H9 (cell line): Measurements from ENCODE around the gene CNNM2. TPM values are rescaled to one million over a fixed set of nuclear protein-coding genes. Genes with fewer than 3 reads are reported as not detected.
A peak's percentile ranks its signal among the peaks of the same experiment; 100 is the strongest.

Source experiments
- DNase-seq: peaks from one replicate; pipeline ENCODE4 v3.0.0-alpha.2; 2017
- H2AFZ ChIP-seq: one replicate; pipeline ENCODE4 v1.6.1; 2013; ENCODE audit warnings: mild to moderate bottlenecking, low read length, control low read depth, moderate library complexity
- H2AK5ac ChIP-seq: 2 replicates; pipeline ENCODE4 v1.6.1; 2013; ENCODE audit warnings: low read length, control low read depth, mixed read lengths; ENCODE audit not compliant: insufficient read length
- H2BK120ac ChIP-seq: one replicate; pipeline ENCODE4 v1.6.1; 2013; ENCODE audit warnings: low read depth, mild to moderate bottlenecking, low read length, control low read depth, inconsistent platforms; ENCODE audit not compliant: poor library complexity, severe bottlenecking
- H2BK12ac ChIP-seq: 2 replicates; pipeline ENCODE4 v1.6.1; 2013; ENCODE audit warnings: low read length, control low read depth, mixed read lengths, low read depth; ENCODE audit not compliant: insufficient read length
- H2BK15ac ChIP-seq: 2 replicates; pipeline ENCODE4 v1.6.1; 2013; ENCODE audit warnings: low read depth, low read length, control low read depth
- H2BK20ac ChIP-seq: one replicate; pipeline ENCODE4 v1.6.1; 2013; ENCODE audit warnings: low read depth, mild to moderate bottlenecking, low read length, control low read depth, inconsistent platforms; ENCODE audit not compliant: poor library complexity, severe bottlenecking
- H2BK5ac ChIP-seq: 2 replicates; pipeline ENCODE4 v1.6.1; 2013; ENCODE audit warnings: low read length, control low read depth, mixed read lengths; ENCODE audit not compliant: insufficient read length
- H3K14ac ChIP-seq: 2 replicates; pipeline ENCODE4 v1.6.1; 2013; ENCODE audit warnings: low read length, control low read depth; ENCODE audit not compliant: insufficient read depth
- H3K18ac ChIP-seq: 2 replicates; pipeline ENCODE4 v1.6.1; 2013; ENCODE audit warnings: low read depth, mild to moderate bottlenecking, mixed read lengths, low read length, control low read depth; ENCODE audit not compliant: insufficient read length
- H3K23ac ChIP-seq: 2 replicates; pipeline ENCODE4 v1.6.1; 2013; ENCODE audit warnings: low read length, control low read depth, mixed read lengths, low read depth; ENCODE audit not compliant: insufficient read length
- H3K23me2 ChIP-seq: 2 replicates; pipeline ENCODE4 v1.6.1; 2013; ENCODE audit warnings: low read depth, mild to moderate bottlenecking, mixed read lengths, low read length, control low read depth; ENCODE audit not compliant: insufficient read length, poor library complexity, severe bottlenecking
- H3K27ac ChIP-seq: 2 replicates; pipeline ENCODE4 v1.5.1; 2013; ENCODE audit warnings: low read length, control low read depth, mixed read lengths, low read depth; ENCODE audit not compliant: insufficient read length
- H3K27me3 ChIP-seq: 2 replicates; pipeline ENCODE4 v1.6.1; 2013; ENCODE audit warnings: low read length, control low read depth, inconsistent platforms; ENCODE audit not compliant: insufficient read depth
- H3K4ac ChIP-seq: 2 replicates; pipeline ENCODE4 v1.6.1; 2013; ENCODE audit warnings: low read depth, mild to moderate bottlenecking, control low read depth, inconsistent platforms, low read length, moderate library complexity
- H3K4me1 ChIP-seq: 2 replicates; pipeline ENCODE4 v1.6.1; 2013; ENCODE audit warnings: low read length, control low read depth, inconsistent platforms; ENCODE audit not compliant: insufficient read depth
- H3K4me2 ChIP-seq: 2 replicates; pipeline ENCODE4 v1.6.1; 2013; ENCODE audit warnings: low read length, control low read depth, mixed read lengths; ENCODE audit not compliant: insufficient read length, insufficient read depth
- H3K56ac ChIP-seq: 2 replicates; pipeline ENCODE4 v1.6.1; 2013; ENCODE audit warnings: low read depth, mild to moderate bottlenecking, mixed read lengths, low read length, control low read depth; ENCODE audit not compliant: insufficient read length
- H3K79me1 ChIP-seq: 2 replicates; pipeline ENCODE4 v1.6.1; 2013; ENCODE audit warnings: low read depth, mild to moderate bottlenecking, moderate library complexity, low read length, control low read depth, inconsistent platforms; ENCODE audit not compliant: insufficient read depth, poor library complexity, severe bottlenecking
- H3K79me2 ChIP-seq: 2 replicates; pipeline ENCODE4 v1.6.1; 2013; ENCODE audit warnings: low read length, control low read depth, inconsistent platforms; ENCODE audit not compliant: insufficient read depth
- H3K9ac ChIP-seq: 2 replicates; pipeline ENCODE4 v1.6.1; 2013; ENCODE audit warnings: low read length, control low read depth, mixed read lengths; ENCODE audit not compliant: insufficient read length; ENCODE audit errors: extremely low read depth
- H3K9me3 ChIP-seq: one replicate; pipeline ENCODE4 v1.6.1; 2013; ENCODE audit warnings: low read depth, low read length, inconsistent platforms; ENCODE audit not compliant: control insufficient read depth
- H3T11ph ChIP-seq: one replicate; pipeline ENCODE4 v1.6.1; 2013; ENCODE audit warnings: mild to moderate bottlenecking, low read length, control low read depth, inconsistent platforms
- H4K20me1 ChIP-seq: one replicate; pipeline ENCODE4 v1.6.1; 2013; ENCODE audit not compliant: control insufficient read depth, insufficient read length, insufficient read depth
- H4K5ac ChIP-seq: 2 replicates; pipeline ENCODE4 v1.6.1; 2013; ENCODE audit warnings: low read depth, mild to moderate bottlenecking, mixed read lengths, low read length, control low read depth; ENCODE audit not compliant: insufficient read length
- H4K8ac ChIP-seq: replicated peaks from 2 replicates; pipeline ENCODE4 v1.6.1; 2013; ENCODE audit warnings: low read length, control low read depth, mixed read lengths, low read depth; ENCODE audit not compliant: insufficient read length
- H4K91ac ChIP-seq: 2 replicates; pipeline ENCODE4 v1.6.1; 2013; ENCODE audit warnings: low read depth, mild to moderate bottlenecking, moderate library complexity, mixed read lengths, low read length, control low read depth; ENCODE audit not compliant: insufficient read length
- H3K27ac Mint-ChIP-seq, 3 experiments: 2 replicates in 2 of 3; 3 replicates in 1 of 3; pipeline ENCODE4 v1.8.0; 2020 to 2021; ENCODE audit warnings: mixed read lengths in 3 of 3, mild to moderate bottlenecking in 1 of 3, moderate library complexity in 1 of 3
- H3K27me3 Mint-ChIP-seq: 2 replicates; pipeline ENCODE4 v1.8.0; 2021; ENCODE audit warnings: low read depth, mild to moderate bottlenecking, moderate library complexity, mixed read lengths
- H3K36me3 Mint-ChIP-seq, 3 experiments: 2 replicates in 2 of 3; 3 replicates in 1 of 3; pipeline ENCODE4 v1.8.0; 2020 to 2021; ENCODE audit warnings: low read depth in 3 of 3, mixed read lengths in 3 of 3; ENCODE audit not compliant: insufficient read depth in 1 of 3
- H3K4me1 Mint-ChIP-seq, 2 experiments: 2 replicates each; pipeline ENCODE4 v1.8.0; 2020; ENCODE audit warnings: mixed read lengths in 2 of 2
- H3K4me3 Mint-ChIP-seq, 2 experiments: 2 replicates in 1 of 2; 3 replicates in 1 of 2; pipeline ENCODE4 v1.8.0; 2020 to 2021; ENCODE audit warnings: mild to moderate bottlenecking in 2 of 2, mixed read lengths in 2 of 2, moderate library complexity in 1 of 2
- H3K9me3 Mint-ChIP-seq, 2 experiments: 2 replicates in 1 of 2; 3 replicates in 1 of 2; pipeline ENCODE4 v1.8.0; 2020; ENCODE audit warnings: mild to moderate bottlenecking in 2 of 2, mixed read lengths in 2 of 2, moderate library complexity in 1 of 2
- WGBS: extraction: QIAGEN DNeasy Blood & Tissue Kit; methylation state at CpG from one replicate; pipeline ENCODE4 v1.1.7; 2013; ENCODE audit warnings: missing lambda C conversion rate, low lambda C conversion rate, mixed read lengths; ENCODE audit not compliant: insufficient read length; ENCODE audit errors: extremely low coverage; 5-methylcytosine and 5-hydroxymethylcytosine counted together
- total RNA-seq: library from RNA; stranded (reverse); gene quantifications from 2 replicates; pipeline ENCODE4 v1.2.1, GENCODE V29; 2021
- TF ChIP-seq, protein P1 (sequence below): fragments of 200-600 bp; sonication (generic); conservative IDR thresholded peaks from 3 replicates; pipeline ENCODE4 v1.8.0; 2021; ENCODE audit warnings: antibody characterized with exemption, mild to moderate bottlenecking

Gene CNNM2
- total RNA-seq, 1 experiment from 2014 or later = 17.5 TPM

DNA sequence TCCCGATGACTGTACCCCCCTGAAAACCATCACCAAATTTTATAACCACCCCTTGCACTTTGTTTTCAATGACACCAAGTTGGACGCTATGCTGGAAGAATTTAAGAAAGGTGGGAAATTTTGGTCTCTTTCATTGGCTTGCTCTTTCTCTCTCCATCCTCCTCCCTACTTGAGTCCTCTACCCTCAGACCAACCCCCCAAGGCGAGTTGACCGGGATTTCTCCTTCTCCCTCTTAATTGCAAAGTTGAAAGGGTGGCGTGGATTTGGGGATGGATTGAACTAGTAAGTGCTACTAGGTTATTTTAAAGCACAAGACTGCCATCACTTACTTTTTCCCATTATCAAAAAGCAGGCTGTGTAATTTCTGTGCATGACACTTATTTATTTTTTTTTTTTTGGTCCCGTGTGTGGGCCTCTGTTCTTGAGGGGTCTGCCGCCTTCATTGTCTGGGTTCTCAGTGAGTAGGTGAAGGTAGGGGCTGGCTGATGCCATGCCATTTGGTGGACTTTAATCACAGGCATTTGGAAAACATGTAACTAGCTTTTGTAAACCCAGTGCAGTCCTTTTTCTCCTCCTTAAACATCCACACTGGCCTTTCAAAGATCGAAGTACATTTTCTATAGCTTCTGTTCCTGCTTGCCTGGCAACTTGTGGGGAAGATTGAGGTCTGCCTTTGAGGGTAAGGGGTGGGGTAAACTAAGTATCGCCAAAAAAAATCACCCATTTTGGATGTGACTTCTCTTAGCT is 2.1 kb downstream of the CNNM2 start:
- H3K27me3 Mint-ChIP-seq = peaks cover 26% of the 10 kb centered on the region
- no peaks in the 10 kb centered on the region for H4K20me1 ChIP-seq
- no peaks in the 10 kb centered on the region; a peak in 1 of 5 replicates for H3K9me3 Mint-ChIP-seq
- H3K4me1 ChIP-seq = no peaks in the 10 kb centered on the region; the same call in 1 of the 2 replicates
- H2AFZ ChIP-seq = no peak overlapping the region
- no peak overlapping the region for H4K8ac ChIP-seq
- H3K9me3 ChIP-seq = no peaks in the 10 kb centered on the region
- no peak overlapping the region for H3K18ac ChIP-seq
- H3K27ac Mint-ChIP-seq = no peak overlapping the region
- H3K27me3 ChIP-seq = peaks cover 6% of the 10 kb centered on the region; the same call in 1 of the 2 replicates
- H3T11ph ChIP-seq = no peak overlapping the region
- no peak overlapping the region for H2BK15ac ChIP-seq
- no peak overlapping the region for H2AK5ac ChIP-seq
- H3K4me1 Mint-ChIP-seq = peaks cover 37 to 47% of the 10 kb centered on the region in 2 experiments
- H4K91ac ChIP-seq = no peak overlapping the region
- H3K9ac ChIP-seq = no peak overlapping the region
- DNase-seq = no peak
- H4K5ac ChIP-seq = no peak overlapping the region
- H2BK20ac ChIP-seq = no peak overlapping the region
- peak overlapping the region; percentile 73 for H3K4me2 ChIP-seq
- peaks cover 0 to 14% (median 4%) of the 10 kb centered on the region in 3 experiments; a peak in 1 of 7 replicates for H3K36me3 Mint-ChIP-seq
- H2BK120ac ChIP-seq = no peak overlapping the region
- H2BK5ac ChIP-seq = no peak overlapping the region
- H2BK12ac ChIP-seq = no peak overlapping the region
- H3K56ac ChIP-seq = no peak overlapping the region
- peak overlapping the region; percentile 92 to 93 for H3K4me3 Mint-ChIP-seq
- H3K23me2 ChIP-seq = peaks cover 21% of the 10 kb centered on the region
- TF ChIP-seq, protein P1, sequence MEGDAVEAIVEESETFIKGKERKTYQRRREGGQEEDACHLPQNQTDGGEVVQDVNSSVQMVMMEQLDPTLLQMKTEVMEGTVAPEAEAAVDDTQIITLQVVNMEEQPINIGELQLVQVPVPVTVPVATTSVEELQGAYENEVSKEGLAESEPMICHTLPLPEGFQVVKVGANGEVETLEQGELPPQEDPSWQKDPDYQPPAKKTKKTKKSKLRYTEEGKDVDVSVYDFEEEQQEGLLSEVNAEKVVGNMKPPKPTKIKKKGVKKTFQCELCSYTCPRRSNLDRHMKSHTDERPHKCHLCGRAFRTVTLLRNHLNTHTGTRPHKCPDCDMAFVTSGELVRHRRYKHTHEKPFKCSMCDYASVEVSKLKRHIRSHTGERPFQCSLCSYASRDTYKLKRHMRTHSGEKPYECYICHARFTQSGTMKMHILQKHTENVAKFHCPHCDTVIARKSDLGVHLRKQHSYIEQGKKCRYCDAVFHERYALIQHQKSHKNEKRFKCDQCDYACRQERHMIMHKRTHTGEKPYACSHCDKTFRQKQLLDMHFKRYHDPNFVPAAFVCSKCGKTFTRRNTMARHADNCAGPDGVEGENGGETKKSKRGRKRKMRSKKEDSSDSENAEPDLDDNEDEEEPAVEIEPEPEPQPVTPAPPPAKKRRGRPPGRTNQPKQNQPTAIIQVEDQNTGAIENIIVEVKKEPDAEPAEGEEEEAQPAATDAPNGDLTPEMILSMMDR = no peak
- no peaks in the 10 kb centered on the region for H3K79me2 ChIP-seq
- no peak overlapping the region for H3K27ac ChIP-seq
- peaks cover 4% of the 10 kb centered on the region for H3K79me1 ChIP-seq
- H3K14ac ChIP-seq = no peak overlapping the region
- no peak overlapping the region for H3K4ac ChIP-seq
- H3K23ac ChIP-seq = no peak overlapping the region
- WGBS = no CpG with 5 or more reads among the region's 9 CpGs
